K562 (cell line): ENCODE results near the gene PLXND1. TPM values are rescaled to one million over a fixed set of nuclear protein-coding genes. Genes with fewer than 3 reads are reported as not detected.

Experiments used
- ATAC-seq: fragments of 200-7000 bp; cut with Tn5 transposase; 3 replicates; pipeline ENCODE4 v1.9.1; 2020; ENCODE audit warnings: moderate library complexity
- BruUV-seq: library from RNA; stranded (reverse); fragments of 400-500 nt; replicated peaks from 2 replicates; lab custom pipeline; 2021; lab: Mats Ljungman, UMichigan
- CTCF ChIA-PET: fragments of 300-600 bp; formaldehyde crosslinking; extraction: SDS; loops from one replicate; lab custom pipeline; 2021; ENCODE audit warnings: low intra/inter-chr PET ratio; lab: Yijun Ruan, JAX
- POLR2A ChIA-PET: fragments of 300-600, 350-650 bp; sonication (Branson Sonifier 250); formaldehyde crosslinking; extraction: SDS; loops from one replicate; lab custom pipeline; 2021; ENCODE audit warnings: antibody characterized with exemption, inconsistent platforms; lab: Yijun Ruan, JAX
- DNase-seq, 4 experiments: peaks; one replicate each; pipeline versions ENCODE4 v3.0.0 to v3.0.0-alpha.2; 2011 to 2018; ENCODE audit warnings: low spot score in 3 of 4, mixed read lengths in 3 of 4; ENCODE audit errors: extremely low read depth in 1 of 4
- FAIRE-seq: peaks from 2 replicates; lab custom pipeline; 2011; peaks lifted over from hg19 to GRCh38; lab: Jason Lieb, UNC
- H2AFZ ChIP-seq: 2 replicates; pipeline ENCODE4 v1.6.0; 2011; ENCODE audit warnings: low read depth, low read length, control low read depth, inconsistent platforms
- H3K27ac ChIP-seq: fragments of 200-600 bp; 3 replicates; pipeline ENCODE4 v1.8.0; 2011; ENCODE audit warnings: low read depth, mild to moderate bottlenecking, control low read depth, inconsistent platforms, low read length, moderate library complexity, mixed read lengths; ENCODE audit errors: extremely low read depth
- H3K27me3 ChIP-seq, 2 experiments: fragments of 300-600 bp in 1 of 2; 2 replicates in 1 of 2; 3 replicates in 1 of 2; pipeline versions ENCODE4 v1.6.0 to v1.8.0; 2011; ENCODE audit warnings: inconsistent platforms in 2 of 2, low read length in 2 of 2, mild to moderate bottlenecking in 1 of 2, mixed read lengths in 1 of 2, moderate library complexity in 1 of 2; ENCODE audit not compliant: control insufficient read depth in 2 of 2, insufficient read depth in 2 of 2
- H3K36me3 ChIP-seq: fragments of 300-600 bp; 3 replicates; pipeline ENCODE4 v1.8.0; 2011; ENCODE audit warnings: mild to moderate bottlenecking, low read length, inconsistent platforms; ENCODE audit not compliant: control insufficient read depth, insufficient read depth
- H3K4me1 ChIP-seq, 2 experiments: fragments of 200-600 bp in 1 of 2; replicated peaks in 1 of 2; 2 replicates in 1 of 2; 3 replicates in 1 of 2; pipeline versions ENCODE4 v1.5.1 to v1.8.0; 2011; ENCODE audit warnings: inconsistent platforms in 2 of 2, low read length in 2 of 2, mild to moderate bottlenecking in 1 of 2, mixed read lengths in 1 of 2, moderate library complexity in 1 of 2; ENCODE audit not compliant: control insufficient read depth in 2 of 2, insufficient read depth in 2 of 2
- H3K4me2 ChIP-seq: 2 replicates; pipeline ENCODE4 v1.6.1; 2011; ENCODE audit warnings: low read length, control low read depth, inconsistent platforms, mixed read lengths; ENCODE audit not compliant: insufficient read depth
- H3K4me3 ChIP-seq: fragments of 200-600 bp; sonication (generic), shearing (Covaris generic); 2 replicates; pipeline ENCODE4 v1.5.1; 2016; ENCODE audit warnings: control low read depth, inconsistent platforms
- H3K79me2 ChIP-seq: fragments of 200-600 bp; 3 replicates; pipeline ENCODE4 v1.8.0; 2011; ENCODE audit warnings: low read length, inconsistent platforms; ENCODE audit not compliant: control insufficient read depth, insufficient read depth
- H3K9ac ChIP-seq, 2 experiments: 2 replicates each; pipeline versions ENCODE4 v1.6.0 to v1.6.1; 2011; ENCODE audit warnings: low read depth in 2 of 2, low read length in 2 of 2, control low read depth in 1 of 2, inconsistent platforms in 1 of 2, mild to moderate bottlenecking in 1 of 2, mixed read lengths in 1 of 2; ENCODE audit not compliant: insufficient read depth in 1 of 2
- H3K9me1 ChIP-seq: one replicate; pipeline ENCODE4 v1.6.0; 2011; ENCODE audit warnings: inconsistent platforms, mild to moderate bottlenecking, low read length, moderate library complexity; ENCODE audit not compliant: control insufficient read depth, insufficient read depth
- H3K9me3 ChIP-seq: replicated peaks from 2 replicates; pipeline ENCODE4 v1.5.1; 2011; ENCODE audit warnings: low read depth, low read length, inconsistent platforms; ENCODE audit not compliant: control insufficient read depth, insufficient read depth
- H4K20me1 ChIP-seq: replicated peaks from 2 replicates; pipeline ENCODE4 v1.6.1; 2011; ENCODE audit warnings: low read length, inconsistent platforms, mixed read lengths; ENCODE audit not compliant: control insufficient read depth, insufficient read depth
- AFF1 ChIP-seq, 2 experiments: fragments of 450-650 bp; IDR thresholded peaks; 2 replicates each; pipeline ENCODE4 v1.6.1; 2018; ENCODE audit warnings: mild to moderate bottlenecking in 2 of 2, low read depth in 1 of 2; ENCODE audit not compliant: partially characterized antibody in 2 of 2
- BCOR ChIP-seq: fragments of 450-650 bp; IDR thresholded peaks from 2 replicates; pipeline ENCODE4 v1.6.1; 2016
- CHD1 ChIP-seq: fragments of 200-600 bp; sonication (generic); IDR thresholded peaks from one replicate; pipeline ENCODE4 v1.6.1; 2012; ENCODE audit warnings: mild to moderate bottlenecking, moderate library complexity, low read length, inconsistent platforms
- COPS2 ChIP-seq: fragments of 450-650 bp; conservative IDR thresholded peaks from 2 replicates; pipeline ENCODE4 v1.6.1; 2016; ENCODE audit warnings: mild to moderate bottlenecking, moderate library complexity
- HSF4 ChIP-seq: fragments of 250-450 bp; sonication (Bioruptor Pico); IDR thresholded peaks from 2 replicates; pipeline ENCODE4 v2.1.2; 2022; ENCODE audit warnings: mild to moderate bottlenecking, moderate library complexity, borderline replicate concordance
- KDM1A ChIP-seq, 2 experiments: fragments of 450-650 bp; IDR thresholded peaks; 2 replicates each; pipeline ENCODE4 v1.6.1; 2016; ENCODE audit warnings: mild to moderate bottlenecking in 2 of 2
- MTA2 ChIP-seq: fragments of 450-650 bp; IDR thresholded peaks from 2 replicates; pipeline ENCODE4 v1.6.1; 2016; ENCODE audit warnings: low read depth
- MYNN ChIP-seq, 2 experiments: sonication (generic); formaldehyde crosslinking in 1 of 2; IDR thresholded peaks; 2 replicates each; pipeline versions ENCODE4 v1.5.0 to v1.6.1; 2016 to 2020; ENCODE audit warnings: antibody characterized with exemption in 1 of 2, missing genetic modification reagents in 1 of 2
- POLR2B ChIP-seq: fragments of 450-650 bp; IDR thresholded peaks from 2 replicates; pipeline ENCODE4 v1.6.1; 2018; ENCODE audit warnings: low read depth; ENCODE audit not compliant: partially characterized antibody
- POLR3G ChIP-seq: IDR thresholded peaks from 2 replicates; pipeline ENCODE4 v1.6.1; 2011; ENCODE audit not compliant: insufficient read length, insufficient replicate concordance; ENCODE audit errors: extremely low read depth
- PRMT5 ChIP-seq: sonication (generic); formaldehyde crosslinking; IDR thresholded peaks from 2 replicates; pipeline ENCODE4 v1.5.0; 2020; ENCODE audit warnings: missing genetic modification reagents
- RBFOX2 ChIP-seq: fragments of 200-400 bp; formaldehyde crosslinking; IDR thresholded peaks from 2 replicates; pipeline ENCODE4 v1.6.1; 2017; ENCODE audit warnings: low read depth, mild to moderate bottlenecking, low read length, moderate library complexity
- RBM25 ChIP-seq: fragments of 200-400 bp; formaldehyde crosslinking; IDR thresholded peaks from 2 replicates; pipeline ENCODE4 v1.6.1; 2018; ENCODE audit warnings: low read length, low read depth, moderate library complexity; ENCODE audit not compliant: severe bottlenecking
- SMARCE1 ChIP-seq: fragments of 450-650 bp; IDR thresholded peaks from 2 replicates; pipeline ENCODE4 v1.7.1; 2016; ENCODE audit warnings: mild to moderate bottlenecking
- TFAP4 ChIP-seq: sonication (generic); formaldehyde crosslinking; IDR thresholded peaks from 2 replicates; pipeline ENCODE4 v1.8.0; 2022; ENCODE audit warnings: missing genetic modification reagents, mild to moderate bottlenecking, moderate library complexity, borderline replicate concordance
- ZBTB7A ChIP-seq: IDR thresholded peaks from 2 replicates; pipeline ENCODE4 v1.6.1; 2011; ENCODE audit warnings: low read depth, mild to moderate bottlenecking, low read length, moderate library complexity, borderline replicate concordance; ENCODE audit not compliant: control insufficient read depth
- WGBS: fragments of 100-300 bp; shearing (Covaris generic); methylation state at CpG from one replicate; pipeline ENCODE4 v1.1.6; 2016; ENCODE audit warnings: low coverage, mixed read lengths; ENCODE audit not compliant: insufficient coverage; ENCODE audit errors: missing lambda C conversion rate; 5-methylcytosine and 5-hydroxymethylcytosine counted together
- in situ Hi-C: fragments of 300-500 bp; cut with MboI; formaldehyde crosslinking; loops from 4 replicates; pipeline ENCODE4 v1.15.0; 2018; ENCODE audit warnings: inconsistent platforms, mixed read lengths
- intact Hi-C: fragments of 100-400 bp; cut with micrococcal nuclease; formaldehyde crosslinking; loops from 2 replicates; pipeline ENCODE4 v1.14.2; 2022
- polyA plus RNA-seq, 8 experiments: library from polyadenylated mRNA; depleted of rRNA in 4 of 8; stranded (reverse) in 5 of 8; unstranded in 3 of 8; fragments of >200 nt; fragmentation: Nextera tagmentation in 2 of 8; fragmentation: Illumina TruSeq in 1 of 8; extraction: Ambion mirVana in 2 of 8; extraction: Trizol in 1 of 8; gene quantifications; 2 replicates each; pipeline versions ENCODE4 v1.2.1 to v1.2.3, GENCODE V29; 2011 to 2014; ENCODE audit warnings: inconsistent platforms in 1 of 8, missing spikeins in 1 of 8
- total RNA-seq, 7 experiments: library from RNA; depleted of rRNA in 6 of 7; stranded (reverse); fragments of >200 nt in 6 of 7; fragmentation: Illumina TruSeq in 2 of 7; extraction: Trizol in 2 of 7; gene quantifications; 2 replicates each; pipeline versions ENCODE4 v1.2.1 to v1.2.3, GENCODE V29; 2011 to 2021; ENCODE audit warnings: low replicate concordance in 1 of 7

Gene PLXND1
- total and polyA plus RNA-seq, 9 of the 15 experiments (the other 6 are each of a cell fraction or from before 2014, with no cell fraction given) = 0.34 to 28.8 (median 14.0) TPM

GRCh38 chr3:129599073-129599472, 7.4 kb downstream of the PLXND1 start:
- DNase-seq (no peak), ATAC-seq (no peak), FAIRE-seq (no peak)
- no TSS peak for BruUV-seq
- ChIA-PET POLR2A (interaction anchor here (0.8 to 1.2 kb wide), 2 partner anchors 8 to 16 kb away, joined by 3 read pairs; no protein-coding TSS in a partner anchor), CTCF (no interaction called here)
- Histone ChIP-seq H3K36me3 (peaks cover 5% of the 10 kb centered on the region; the same call in 2 of the 3 replicates), H3K27me3 (no peaks in the 10 kb centered on the region), H3K9me1 (no peaks in the 10 kb centered on the region), H3K9ac (peak overlapping the region in 1 of 2 experiments; percentile 83; a peak in 2 of 4 replicates), H3K4me2 (0 out of 2 replicates have a peak overlapping the region, but pooled peaks have one; percentile 43), H3K4me1 (peaks cover 40 to 70% of the 10 kb centered on the region in 2 experiments), H3K4me3 (no peak overlapping the region), H3K79me2 (peaks cover 81% of the 10 kb centered on the region), H3K27ac (peak overlapping the region; percentile 30; the same call in 2 of the 3 replicates), H3K9me3 (no peaks in the 10 kb centered on the region), H4K20me1 (peaks cover 7% of the 10 kb centered on the region; the same call in 1 of the 2 replicates), H2AFZ (no peak overlapping the region)
- in situ Hi-C loops (no loop called here), intact Hi-C loops (no loop called here)
- 80% methylated on average over 17 of the region's 19 CpGs for WGBS
- TF ChIP-seq POLR2B (no peak), MYNN (IDR thresholded peaks at IDR 0.05) (no peak), MYNN (CRISPR knock-in tag; IDR thresholded peaks at IDR 0.05) (no peak), RBM25 (peak; percentile 58), COPS2 (no peak), SMARCE1 (no peak), TFAP4 (CRISPR knock-in tag) (no peak), ZBTB7A (no peak), PRMT5 (CRISPR knock-in tag) (no peak), RBFOX2 (0 out of 2 replicates have a peak, but pooled peaks have one; percentile 26), POLR3G (no peak), KDM1A (IDR thresholded peaks at IDR 0.05) (0 out of 4 replicates have a peak, but pooled peaks of 1 of the 2 experiments have one; percentile 17), MTA2 (no peak), HSF4 (CRISPR knock-in tag) (no peak), CHD1 (no peak), BCOR (peak; percentile 5), AFF1 (IDR thresholded peaks at IDR 0.05; ENCODE audit: low read depth in 1 of 2, partially characterized antibody in 2 of 2) (no peak)
